Endothelial cell (in vitro differentiated cells): ENCODE data around the gene FAM131A. TPM values are rescaled to one million over a fixed set of nuclear protein-coding genes. Genes with fewer than 3 reads are reported as not detected.

Experiments
- DNase-seq: peaks from one replicate; pipeline ENCODE4 v3.0.0; 2021; ENCODE audit warnings: low spot score
- H3K27ac Mint-ChIP-seq: one replicate; pipeline ENCODE4 v1.8.0; 2021; ENCODE audit warnings: mixed read lengths, inconsistent platforms; ENCODE audit not compliant: unreplicated experiment
- H3K27me3 Mint-ChIP-seq: one replicate; pipeline ENCODE4 v1.8.0; 2021; ENCODE audit warnings: mild to moderate bottlenecking, moderate library complexity, mixed read lengths, inconsistent platforms; ENCODE audit not compliant: unreplicated experiment
- H3K36me3 Mint-ChIP-seq: one replicate; pipeline ENCODE4 v1.8.0; 2021; ENCODE audit warnings: mild to moderate bottlenecking, low read depth, mixed read lengths, inconsistent platforms; ENCODE audit not compliant: unreplicated experiment
- H3K4me1 Mint-ChIP-seq: one replicate; pipeline ENCODE4 v1.8.0; 2021; ENCODE audit warnings: mild to moderate bottlenecking, mixed read lengths, inconsistent platforms; ENCODE audit not compliant: unreplicated experiment
- H3K4me3 Mint-ChIP-seq: one replicate; pipeline ENCODE4 v1.8.0; 2021; ENCODE audit warnings: mild to moderate bottlenecking, mixed read lengths, inconsistent platforms; ENCODE audit not compliant: unreplicated experiment
- H3K9me3 Mint-ChIP-seq: one replicate; pipeline ENCODE4 v1.8.0; 2021; ENCODE audit warnings: mixed read lengths, inconsistent platforms; ENCODE audit not compliant: unreplicated experiment
- CTCF ChIP-seq: fragments of 200-600 bp; sonication (generic); IDR thresholded peaks from one replicate; pipeline ENCODE4 v1.5.0; 2021; ENCODE audit warnings: antibody characterized with exemption; ENCODE audit not compliant: unreplicated experiment
- total RNA-seq: library from RNA; stranded (reverse); fragmentation: NEBNext Ultra II Directional; extraction: Animal tissue kit (Norgen Biotek cat#: 25700); gene quantifications from one replicate; pipeline ENCODE4 v1.2.1, GENCODE V29; 2021; ENCODE audit not compliant: unreplicated experiment

Gene FAM131A
- total RNA-seq, 1 donor from 2014 or later: 15.8 TPM

- H3K9me3 Mint-ChIP-seq: no peaks in the 10 kb centered on the region
- H3K27ac Mint-ChIP-seq: no peak overlapping the region
- H3K4me1 Mint-ChIP-seq: peaks cover 11% of the 10 kb centered on the region
- peaks cover 9% of the 10 kb centered on the region for H3K27me3 Mint-ChIP-seq
- peaks cover 8% of the 10 kb centered on the region for H3K36me3 Mint-ChIP-seq
- H3K4me3 Mint-ChIP-seq: no peak overlapping the region
- no peak for DNase-seq
- no peak for TF ChIP-seq CTCF
These were observed 22.2 kb downstream of the FAM131A start for GRCh38 chr3:184359610-184360009.

GRCh38 chr3:184360070-184360928 is 22.9 kb downstream of the FAM131A start:
- peak overlapping the region; percentile 89 for H3K4me3 Mint-ChIP-seq
- DNase-seq: no peak
- no peak for TF ChIP-seq CTCF
- peak overlapping the region; percentile 58 for H3K27ac Mint-ChIP-seq
- H3K4me1 Mint-ChIP-seq: peaks cover 18% of the 10 kb centered on the region
- H3K36me3 Mint-ChIP-seq: peaks cover 13% of the 10 kb centered on the region
- H3K27me3 Mint-ChIP-seq: peaks cover 9% of the 10 kb centered on the region
- H3K9me3 Mint-ChIP-seq: no peaks in the 10 kb centered on the region

DNA sequence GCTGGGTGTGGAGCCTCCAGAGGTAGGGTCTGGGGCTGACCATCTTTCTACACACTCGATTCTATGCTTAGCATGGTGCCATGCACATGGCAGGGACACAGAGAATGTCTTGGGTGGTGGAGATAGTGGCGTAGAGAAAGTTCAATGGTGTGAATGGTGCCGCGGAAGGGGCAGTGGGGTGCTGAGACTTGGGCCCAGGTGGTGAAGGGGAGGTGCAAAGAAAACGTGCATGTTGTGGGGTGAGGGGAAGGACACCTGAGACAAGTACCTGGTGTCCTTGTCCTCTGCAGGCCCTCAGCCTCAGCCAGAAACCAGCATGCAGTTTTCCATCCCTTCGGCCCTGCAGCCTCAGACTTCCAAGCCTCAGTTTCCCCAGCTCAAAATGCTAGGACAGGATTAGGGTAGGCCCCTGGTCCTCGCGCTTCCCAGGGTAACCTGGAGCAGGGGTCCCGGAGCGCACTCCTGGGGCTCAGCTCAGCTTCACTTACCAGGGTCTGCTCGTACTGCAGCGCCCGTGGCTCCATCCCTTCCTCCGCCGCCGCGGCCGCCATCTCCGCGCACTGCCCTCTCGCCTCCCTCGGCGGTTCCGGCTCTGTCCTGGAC is 23.6 kb downstream of the FAM131A start:
- Mint-ChIP-seq H3K36me3 (peaks cover 13% of the 10 kb centered on the region), H3K27me3 (peaks cover 9% of the 10 kb centered on the region), H3K9me3 (no peaks in the 10 kb centered on the region), H3K4me1 (peaks cover 18% of the 10 kb centered on the region), H3K27ac (peak overlapping the region; percentile 58), H3K4me3 (peak overlapping the region; percentile 89)
- no peak for TF ChIP-seq CTCF
- no peak for DNase-seq

DNA sequence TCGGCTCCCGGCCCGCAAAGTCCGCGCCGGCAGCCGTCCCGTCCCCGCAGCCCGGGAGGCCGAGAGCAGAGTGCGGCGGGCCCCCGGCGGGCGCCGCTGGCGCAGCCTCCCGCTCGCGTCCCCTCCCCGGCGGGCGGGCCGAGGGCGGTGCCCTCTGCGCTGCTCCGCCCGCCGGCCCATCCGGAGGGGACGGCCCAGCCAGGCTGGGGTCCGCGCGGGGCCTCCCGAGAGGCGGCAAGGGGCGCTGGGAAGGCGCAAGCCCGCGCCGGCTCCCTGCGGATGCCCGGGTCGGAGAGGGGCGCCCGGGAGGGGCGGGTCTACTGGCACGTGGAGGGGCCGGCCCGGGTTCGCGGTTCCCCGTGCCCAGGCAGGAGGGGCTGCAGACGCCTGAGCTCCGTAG is 24.1 kb downstream of the FAM131A start, which contains the start of the genes CLCN2 and POLR2H:
Gene CLCN2 (minus strand): TSS at position 74 of the 400 bp plus-strand sequence. CDS start 126 bp downstream, outside the sequence.
Gene POLR2H (plus strand): TSS at position 179 of the 400 bp plus-strand sequence. CDS start 1,783 bp downstream, outside the sequence.
- H3K27me3 Mint-ChIP-seq: peaks cover 9% of the 10 kb centered on the region
- H3K9me3 Mint-ChIP-seq: no peaks in the 10 kb centered on the region
- peak within 1 kb of the TSS; percentile 93 for H3K27ac Mint-ChIP-seq
- peak; percentile 79 for DNase-seq
- peak within 1 kb of the TSS; percentile 93 for H3K4me3 Mint-ChIP-seq
- peaks cover 14% of the 10 kb centered on the region for H3K36me3 Mint-ChIP-seq
- TF ChIP-seq CTCF: no peak
- H3K4me1 Mint-ChIP-seq: peaks cover 18% of the 10 kb centered on the region
